ENCODE measurements around the gene DKK3. TPM values are rescaled to one million over a fixed set of nuclear protein-coding genes. Genes with fewer than 3 reads are reported as not detected.

The DKK3 gene
- polyA plus RNA-seq, 3 donors, result not detected

GRCh38 chr11:11973361-11973800 is 35.0 kb downstream of the DKK3 start:
- intact Hi-C loops (cut with micrococcal nuclease), result no loop called here
- H3K4me2 ChIP-seq (replicated peaks; ENCODE audit: extremely low read depth, low read length, poor library complexity, severe bottlenecking), result no peak overlapping the region
- H2AFZ ChIP-seq (ENCODE audit: insufficient read depth, low read depth, low read length, poor library complexity, severe bottlenecking), result no peak overlapping the region
- TF ChIP-seq CTCF (IDR thresholded peaks at IDR 0.05), result no peak
- WGBS (ENCODE audit: insufficient coverage), result 95% methylated on average over 8 of the region's 8 CpGs
- H3K36me3 ChIP-seq (replicated peaks in 1 of 2; ENCODE audit: control insufficient read depth in 1 of 2, insufficient read depth in 2 of 2, low read length in 2 of 2), result no peaks in the 10 kb centered on the region
- Mint-ChIP-seq H3K4me3 (no peak overlapping the region), H3K4me1 (peaks cover 2% of the 10 kb centered on the region), H3K9me3 (peaks cover 0 to 4% (median 2%) of the 10 kb centered on the region in 7 donors), H3K36me3 (no peaks in the 10 kb centered on the region), H3K27ac (no peak overlapping the region), H3K27me3 (ENCODE audit: low read depth in 3 of 3) (peaks cover 1 to 3% (median 2%) of the 10 kb centered on the region in 3 donors)
- no peaks in the 10 kb centered on the region for H3K9me3 ChIP-seq (replicated peaks in 1 of 2; ENCODE audit: control insufficient read depth in 1 of 2, insufficient read depth in 1 of 2, low read length in 2 of 2)
- H3K79me2 ChIP-seq (ENCODE audit: insufficient read depth, low read length), result no peaks in the 10 kb centered on the region
- no peak overlapping the region for H3K9ac ChIP-seq (ENCODE audit: insufficient read depth, low read length, poor library complexity, severe bottlenecking)
- H3K27me3 ChIP-seq (ENCODE audit: control insufficient read depth in 2 of 2, insufficient read depth in 2 of 2, low read length in 2 of 2), result no peaks in the 10 kb centered on the region
- H3K4me1 ChIP-seq (ENCODE audit: control insufficient read depth in 1 of 2, insufficient read depth in 2 of 2, low read length in 2 of 2), result no peaks in the 10 kb centered on the region
- H3K27ac ChIP-seq (ENCODE audit: low read depth in 1 of 2, low read length in 2 of 2), result no peak overlapping the region
- H3K4me3 ChIP-seq (replicated peaks in 1 of 3; ENCODE audit: low read depth in 2 of 3, low read length in 3 of 3), result no peak overlapping the region
- DNase-seq, result no peak
- H4K20me1 ChIP-seq (ENCODE audit: insufficient read depth, low read length), result no peaks in the 10 kb centered on the region

GRCh38 chr11:11972730-11973341 is 35.6 kb downstream of the DKK3 start:
- Histone ChIP-seq H3K9me3 (replicated peaks in 1 of 2; ENCODE audit: control insufficient read depth in 1 of 2, insufficient read depth in 1 of 2, low read length in 2 of 2) (no peaks in the 10 kb centered on the region), H3K4me3 (replicated peaks in 1 of 3; ENCODE audit: low read depth in 2 of 3, low read length in 3 of 3) (no peak overlapping the region), H3K36me3 (replicated peaks in 1 of 2; ENCODE audit: control insufficient read depth in 1 of 2, insufficient read depth in 2 of 2, low read length in 2 of 2) (no peaks in the 10 kb centered on the region), H3K4me2 (replicated peaks; ENCODE audit: extremely low read depth, low read length, poor library complexity, severe bottlenecking) (no peak overlapping the region), H4K20me1 (ENCODE audit: insufficient read depth, low read length) (no peaks in the 10 kb centered on the region), H3K4me1 (ENCODE audit: control insufficient read depth in 1 of 2, insufficient read depth in 2 of 2, low read length in 2 of 2) (no peaks in the 10 kb centered on the region), H3K9ac (ENCODE audit: insufficient read depth, low read length, poor library complexity, severe bottlenecking) (no peak overlapping the region), H3K27ac (ENCODE audit: low read depth in 1 of 2, low read length in 2 of 2) (no peak overlapping the region), H3K27me3 (ENCODE audit: control insufficient read depth in 2 of 2, insufficient read depth in 2 of 2, low read length in 2 of 2) (no peaks in the 10 kb centered on the region), H3K79me2 (ENCODE audit: insufficient read depth, low read length) (no peaks in the 10 kb centered on the region), H2AFZ (ENCODE audit: insufficient read depth, low read depth, low read length, poor library complexity, severe bottlenecking) (no peak overlapping the region)
- Mint-ChIP-seq H3K4me3 (no peak overlapping the region), H3K9me3 (no peaks in the 10 kb centered on the region), H3K4me1 (no peaks in the 10 kb centered on the region), H3K36me3 (no peaks in the 10 kb centered on the region), H3K27ac (no peak overlapping the region), H3K27me3 (ENCODE audit: low read depth in 3 of 3) (peaks cover 0 to 3% (median 1%) of the 10 kb centered on the region in 3 donors)
- intact Hi-C loops (cut with micrococcal nuclease), result no loop called here
- DNase-seq, result no peak
- WGBS (ENCODE audit: insufficient coverage), result no CpG with 5 or more reads among the region's 3 CpGs
- no peak for TF ChIP-seq CTCF (IDR thresholded peaks at IDR 0.05)
